Measurements from ENCODE around the gene PLB1.

DNA sequence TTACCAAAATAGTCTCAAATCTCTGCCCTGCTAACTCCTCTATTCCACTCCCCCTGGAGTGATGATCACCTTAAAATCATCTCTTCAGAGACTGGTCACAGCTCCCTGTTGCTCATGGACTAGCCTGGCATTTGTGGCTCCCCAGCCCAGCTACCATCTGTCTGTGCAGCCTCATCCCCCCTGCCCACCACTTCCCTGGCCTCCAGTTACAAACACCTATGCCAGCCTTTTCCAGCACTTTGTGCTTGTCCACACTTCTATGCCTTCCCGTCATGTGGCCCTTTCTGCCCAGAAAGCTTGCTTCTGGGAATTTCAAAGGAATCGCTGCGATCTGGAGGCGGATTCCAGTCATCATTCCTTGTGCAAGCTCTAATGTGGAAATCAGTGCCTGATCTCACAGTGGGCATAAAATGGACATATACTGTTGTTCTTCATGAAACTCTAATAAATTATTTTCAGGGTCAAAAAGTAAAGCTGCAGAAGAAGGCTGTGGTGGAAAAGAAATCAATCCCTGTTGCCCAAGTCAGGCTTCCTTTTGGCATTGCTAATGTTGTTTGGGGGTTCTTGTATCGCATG is 19.4 kb downstream of the PLB1 start:
- TF ChIP-seq HDGF (IDR thresholded peaks at IDR 0.05), result no peak
- no peak for TF ChIP-seq CC2D1A (IDR thresholded peaks at IDR 0.05)
- no peak for TF ChIP-seq RFX5 (IDR thresholded peaks at IDR 0.05; ENCODE audit: low read depth, low read length)
- no peak for TF ChIP-seq DNMT1 (IDR thresholded peaks at IDR 0.05)
- TF ChIP-seq, protein P1, sequence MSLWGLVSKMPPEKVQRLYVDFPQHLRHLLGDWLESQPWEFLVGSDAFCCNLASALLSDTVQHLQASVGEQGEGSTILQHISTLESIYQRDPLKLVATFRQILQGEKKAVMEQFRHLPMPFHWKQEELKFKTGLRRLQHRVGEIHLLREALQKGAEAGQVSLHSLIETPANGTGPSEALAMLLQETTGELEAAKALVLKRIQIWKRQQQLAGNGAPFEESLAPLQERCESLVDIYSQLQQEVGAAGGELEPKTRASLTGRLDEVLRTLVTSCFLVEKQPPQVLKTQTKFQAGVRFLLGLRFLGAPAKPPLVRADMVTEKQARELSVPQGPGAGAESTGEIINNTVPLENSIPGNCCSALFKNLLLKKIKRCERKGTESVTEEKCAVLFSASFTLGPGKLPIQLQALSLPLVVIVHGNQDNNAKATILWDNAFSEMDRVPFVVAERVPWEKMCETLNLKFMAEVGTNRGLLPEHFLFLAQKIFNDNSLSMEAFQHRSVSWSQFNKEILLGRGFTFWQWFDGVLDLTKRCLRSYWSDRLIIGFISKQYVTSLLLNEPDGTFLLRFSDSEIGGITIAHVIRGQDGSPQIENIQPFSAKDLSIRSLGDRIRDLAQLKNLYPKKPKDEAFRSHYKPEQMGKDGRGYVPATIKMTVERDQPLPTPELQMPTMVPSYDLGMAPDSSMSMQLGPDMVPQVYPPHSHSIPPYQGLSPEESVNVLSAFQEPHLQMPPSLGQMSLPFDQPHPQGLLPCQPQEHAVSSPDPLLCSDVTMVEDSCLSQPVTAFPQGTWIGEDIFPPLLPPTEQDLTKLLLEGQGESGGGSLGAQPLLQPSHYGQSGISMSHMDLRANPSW (CRISPR knock-in tag; IDR thresholded peaks at IDR 0.05), result no peak

Measured in K562 (cell line).